Mesenchymal stem cell (in vitro differentiated cells and primary cell): ENCODE results near the gene CREBL2.
"Not testable (repeated sequence)": the region's sequence is repeated elsewhere in the genome, so short reads cannot be mapped to it uniquely, and the experiment has no call there.

Source experiments
- DNase-seq: peaks from one replicate; pipeline ENCODE4 v3.0.0-alpha.2; 2013
- H2AFZ ChIP-seq: one replicate; pipeline ENCODE4 v1.6.1; 2013; ENCODE audit warnings: low read depth, mild to moderate bottlenecking, control low read depth, inconsistent platforms, low read length, moderate library complexity
- H2AK5ac ChIP-seq: 2 replicates; pipeline ENCODE4 v1.6.1; 2013; ENCODE audit warnings: low read length, moderate library complexity, mild to moderate bottlenecking, inconsistent platforms; ENCODE audit not compliant: severe bottlenecking
- H2BK120ac ChIP-seq: one replicate; pipeline ENCODE4 v1.6.1; 2013; ENCODE audit warnings: low read depth, mild to moderate bottlenecking, inconsistent platforms, low read length, moderate library complexity
- H2BK12ac ChIP-seq, 2 experiments: one replicate each; pipeline ENCODE4 v1.6.1; 2013; ENCODE audit warnings: inconsistent platforms in 2 of 2, low read length in 2 of 2, mild to moderate bottlenecking in 2 of 2, moderate library complexity in 2 of 2, control low read depth in 1 of 2
- H2BK15ac ChIP-seq: one replicate; pipeline ENCODE4 v1.6.1; 2013; ENCODE audit warnings: mild to moderate bottlenecking, low read depth, inconsistent platforms; ENCODE audit not compliant: poor library complexity, severe bottlenecking
- H2BK5ac ChIP-seq: 2 replicates; pipeline ENCODE4 v1.6.1; 2013; ENCODE audit warnings: low read depth, mild to moderate bottlenecking, low read length, control low read depth, inconsistent platforms; ENCODE audit not compliant: poor library complexity, severe bottlenecking
- H3K14ac ChIP-seq, 2 experiments: one replicate each; pipeline ENCODE4 v1.6.1; 2013; ENCODE audit warnings: inconsistent platforms in 2 of 2, low read length in 2 of 2, control low read depth in 1 of 2, mild to moderate bottlenecking in 1 of 2, moderate library complexity in 1 of 2
- H3K18ac ChIP-seq, 2 experiments: one replicate each; pipeline ENCODE4 v1.6.1; 2013; ENCODE audit warnings: inconsistent platforms in 2 of 2, low read length in 2 of 2, control low read depth in 1 of 2, low read depth in 1 of 2, mild to moderate bottlenecking in 1 of 2
- H3K23ac ChIP-seq, 2 experiments: one replicate each; pipeline ENCODE4 v1.6.1; 2013; ENCODE audit warnings: inconsistent platforms in 2 of 2, low read length in 2 of 2, mild to moderate bottlenecking in 2 of 2, moderate library complexity in 2 of 2, control low read depth in 1 of 2
- H3K27ac ChIP-seq: 2 replicates; pipeline ENCODE4 v1.5.1; 2013; ENCODE audit warnings: mild to moderate bottlenecking, moderate library complexity, low read length, control low read depth, inconsistent platforms; ENCODE audit not compliant: poor library complexity, severe bottlenecking
- H3K27me3 ChIP-seq, 2 experiments: 2 replicates each; pipeline versions ENCODE4 v1.6.1 to v1.7.0; 2013; ENCODE audit warnings: low read length in 2 of 2, mild to moderate bottlenecking in 2 of 2, moderate library complexity in 2 of 2, control low read depth in 1 of 2, inconsistent platforms in 1 of 2; ENCODE audit not compliant: control insufficient read depth in 1 of 2, insufficient read depth in 1 of 2
- H3K36me3 ChIP-seq, 2 experiments: 2 replicates each; pipeline versions ENCODE4 v1.6.1 to v1.7.0; 2013; ENCODE audit warnings: low read length in 2 of 2, control low read depth in 1 of 2, inconsistent platforms in 1 of 2, low read depth in 1 of 2, mild to moderate bottlenecking in 1 of 2; ENCODE audit not compliant: insufficient read depth in 2 of 2, control insufficient read depth in 1 of 2
- H3K4ac ChIP-seq, 2 experiments: one replicate each; pipeline ENCODE4 v1.6.1; 2013; ENCODE audit warnings: inconsistent platforms in 2 of 2, low read length in 2 of 2, mild to moderate bottlenecking in 2 of 2, moderate library complexity in 2 of 2, control low read depth in 1 of 2, low read depth in 1 of 2
- H3K4me1 ChIP-seq: 2 replicates; pipeline ENCODE4 v1.6.1; 2013; ENCODE audit warnings: low read depth, low read length, control low read depth; ENCODE audit not compliant: control insufficient read depth, insufficient read depth
- H3K4me2 ChIP-seq: 2 replicates; pipeline ENCODE4 v1.6.1; 2013; ENCODE audit warnings: low read length, mild to moderate bottlenecking, inconsistent platforms; ENCODE audit not compliant: poor library complexity, severe bottlenecking
- H3K4me3 ChIP-seq, 2 experiments: 2 replicates each; pipeline versions ENCODE4 v1.5.1 to v1.7.0; 2013; ENCODE audit warnings: low read length in 2 of 2, mild to moderate bottlenecking in 2 of 2, control low read depth in 1 of 2, low read depth in 1 of 2; ENCODE audit not compliant: insufficient read depth in 1 of 2
- H3K79me1 ChIP-seq: replicated peaks from 2 replicates; pipeline ENCODE4 v1.6.1; 2013; ENCODE audit warnings: mild to moderate bottlenecking, control low read depth, low read length, inconsistent platforms; ENCODE audit not compliant: poor library complexity, severe bottlenecking
- H3K9ac ChIP-seq: 2 replicates; pipeline ENCODE4 v1.7.0; 2013; ENCODE audit warnings: mild to moderate bottlenecking, low read length, moderate library complexity
- H3K9me3 ChIP-seq: 2 replicates; pipeline ENCODE4 v1.7.0; 2013; ENCODE audit warnings: mild to moderate bottlenecking, low read length; ENCODE audit not compliant: control insufficient read depth
- H4K8ac ChIP-seq: one replicate; pipeline ENCODE4 v1.6.1; 2013; ENCODE audit warnings: inconsistent platforms, mild to moderate bottlenecking, low read length, moderate library complexity
- H4K91ac ChIP-seq: one replicate; pipeline ENCODE4 v1.6.1; 2013; ENCODE audit warnings: mild to moderate bottlenecking, low read length, inconsistent platforms
- WGBS: methylation state at CpG from one replicate; pipeline ENCODE4 v1.1.7; 2013; ENCODE audit warnings: mixed read lengths; 5-methylcytosine and 5-hydroxymethylcytosine counted together

Gene CREBL2

DNA sequence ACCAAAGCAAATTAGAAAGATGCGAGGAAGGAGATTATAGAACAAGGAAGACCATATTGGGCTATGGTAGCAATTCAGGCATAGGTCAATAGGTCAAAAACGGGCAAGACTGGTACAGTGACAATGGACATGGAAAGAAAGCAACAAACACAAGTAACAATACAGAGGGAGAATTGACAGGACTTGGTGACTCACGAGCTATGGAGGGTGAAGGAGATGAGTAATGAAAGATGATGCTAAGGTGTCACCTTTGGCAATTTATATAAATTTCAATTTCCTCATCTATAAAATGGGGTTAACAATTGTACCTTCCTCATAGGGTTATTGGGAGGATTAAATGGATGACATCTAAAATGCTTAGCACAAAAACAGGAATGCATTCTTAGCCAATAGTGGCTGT, 33.9 kb upstream of the CREBL2 start:
- H3K9me3 ChIP-seq = no peaks in the 10 kb centered on the region
- H3K4ac ChIP-seq = no peak overlapping the region
- H3K27ac ChIP-seq = no peak overlapping the region
- no peak overlapping the region for H2BK5ac ChIP-seq
- no peak overlapping the region for H2BK120ac ChIP-seq
- no peak overlapping the region for H2AK5ac ChIP-seq
- no peak for DNase-seq
- WGBS = 88% methylated on average over 2 of the region's 3 CpGs
- H3K9ac ChIP-seq = no peak overlapping the region
- no peak overlapping the region for H3K4me2 ChIP-seq
- H3K4me3 ChIP-seq = no peak overlapping the region
- H3K14ac ChIP-seq = no peak overlapping the region
- H3K18ac ChIP-seq = no peak overlapping the region
- H2AFZ ChIP-seq = no peak overlapping the region
- H3K4me1 ChIP-seq = no peaks in the 10 kb centered on the region
- no peaks in the 10 kb centered on the region for H3K27me3 ChIP-seq
- no peak overlapping the region for H2BK12ac ChIP-seq
- no peak overlapping the region for H4K91ac ChIP-seq
- no peaks in the 10 kb centered on the region for H3K79me1 ChIP-seq
- H4K8ac ChIP-seq = no peak overlapping the region
- no peaks in the 10 kb centered on the region for H3K36me3 ChIP-seq
- no peak overlapping the region for H2BK15ac ChIP-seq
- no peak overlapping the region for H3K23ac ChIP-seq

DNA sequence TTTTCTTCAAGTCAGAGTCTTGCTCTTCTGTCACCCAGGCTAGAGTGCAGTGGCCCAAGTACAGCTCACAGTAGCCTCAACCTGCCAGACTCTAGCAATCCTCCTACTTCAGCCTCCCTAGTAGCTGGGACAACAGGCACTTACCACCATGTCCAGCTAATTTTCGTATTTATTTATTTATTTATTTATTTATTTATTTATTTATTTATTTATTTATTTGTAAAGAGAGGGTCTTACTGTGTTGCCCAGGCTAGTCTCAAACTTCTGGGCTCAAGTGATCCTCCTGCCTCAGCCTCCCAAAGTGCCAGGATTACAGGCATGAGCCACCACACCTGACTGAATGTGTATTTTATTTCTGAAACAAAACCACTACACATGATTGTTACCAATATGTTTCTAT, 31.0 kb upstream of the CREBL2 start:
- WGBS = no CpG with 5 or more reads among the region's 1 CpG
- H3K79me1 ChIP-seq, DNase-seq, H2BK12ac ChIP-seq, H3K27me3 ChIP-seq, H3K4me3 ChIP-seq, H2AFZ ChIP-seq, H3K18ac ChIP-seq, H2BK15ac ChIP-seq, H3K27ac ChIP-seq, H3K36me3 ChIP-seq, H2AK5ac ChIP-seq, H3K9ac ChIP-seq, H3K4me2 ChIP-seq, H3K4ac ChIP-seq, H3K14ac ChIP-seq, H3K9me3 ChIP-seq, H4K91ac ChIP-seq, H3K4me1 ChIP-seq, H2BK120ac ChIP-seq, H2BK5ac ChIP-seq, H4K8ac ChIP-seq, H3K23ac ChIP-seq: not testable (repeated sequence)

DNA sequence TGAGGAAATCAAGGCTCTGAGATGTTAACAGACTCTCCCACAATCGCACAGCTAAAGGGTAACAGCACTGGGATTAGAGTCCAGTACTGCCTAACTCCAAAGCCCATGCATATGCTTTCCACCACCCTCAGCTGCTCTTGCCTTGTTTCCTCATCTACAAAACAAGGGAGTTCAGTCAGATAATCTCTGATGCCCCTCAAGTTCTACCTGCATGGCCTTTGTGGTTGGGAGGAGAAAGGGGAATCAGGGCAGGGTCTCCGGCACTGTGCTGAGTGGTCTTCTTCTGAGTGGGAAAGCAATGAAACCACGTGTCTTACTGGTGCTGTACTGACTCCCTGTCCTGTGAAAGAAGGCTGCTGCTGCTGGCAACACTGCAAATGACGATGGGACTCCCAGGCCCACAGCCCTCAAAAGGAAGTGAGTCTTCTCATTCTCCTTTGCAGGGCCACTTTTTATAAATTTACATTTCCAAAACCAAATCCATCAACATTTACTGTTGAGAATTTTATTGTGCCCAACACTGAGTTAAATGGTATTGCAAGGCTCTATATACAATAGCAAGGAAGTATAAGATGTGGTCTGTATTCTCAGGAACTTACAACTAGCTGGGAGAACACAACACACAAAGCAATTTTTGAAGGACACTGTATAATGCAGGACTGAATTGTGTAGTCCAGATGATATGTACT, 29.3 kb upstream of the CREBL2 start:
- Histone ChIP-seq H2BK15ac (no peak overlapping the region), H2BK5ac (no peak overlapping the region), H3K4me3 (no peak overlapping the region), H3K23ac (no peak overlapping the region), H4K8ac (no peak overlapping the region), H2BK120ac (no peak overlapping the region), H2AK5ac (no peak overlapping the region), H3K9me3 (no peaks in the 10 kb centered on the region), H3K4me2 (no peak overlapping the region), H2AFZ (no peak overlapping the region), H2BK12ac (no peak overlapping the region), H3K4me1 (no peaks in the 10 kb centered on the region), H3K4ac (no peak overlapping the region), H3K18ac (no peak overlapping the region), H3K79me1 (no peaks in the 10 kb centered on the region), H3K27me3 (peaks cover 0 to 6% of the 10 kb centered on the region in 2 experiments), H4K91ac (no peak overlapping the region), H3K27ac (no peak overlapping the region), H3K14ac (no peak overlapping the region), H3K9ac (no peak overlapping the region), H3K36me3 (no peaks in the 10 kb centered on the region)
- 71% methylated on average over 4 of the region's 4 CpGs for WGBS
- DNase-seq = no peak

DNA sequence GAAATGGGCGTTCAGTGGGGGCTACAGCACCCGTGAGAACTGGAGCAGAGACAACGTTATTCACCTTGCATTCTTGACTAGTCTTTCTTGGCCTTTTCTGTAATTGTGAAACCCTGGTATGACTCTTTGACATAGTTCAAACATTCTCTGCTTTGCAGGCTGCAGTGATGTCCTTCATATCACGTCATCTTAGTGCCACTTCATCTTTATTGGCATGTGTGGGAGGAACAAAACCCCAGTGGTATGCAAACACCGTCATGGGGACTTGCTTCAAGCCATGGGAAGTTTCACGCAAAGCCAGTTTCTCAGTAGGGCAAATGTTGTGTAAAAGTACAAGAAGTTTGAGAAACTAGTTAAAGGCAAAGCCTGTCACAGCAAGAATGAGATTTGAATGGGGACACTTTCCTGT, 28.8 kb upstream of the CREBL2 start:
- Histone ChIP-seq H3K9ac (no peak overlapping the region), H2BK12ac (no peak overlapping the region), H3K9me3 (no peaks in the 10 kb centered on the region), H3K14ac (no peak overlapping the region), H2BK120ac (no peak overlapping the region), H4K8ac (no peak overlapping the region), H3K27me3 (peaks cover 0 to 6% of the 10 kb centered on the region in 2 experiments), H3K36me3 (no peaks in the 10 kb centered on the region), H3K27ac (no peak overlapping the region), H2BK5ac (no peak overlapping the region), H3K4ac (no peak overlapping the region), H2AFZ (no peak overlapping the region), H3K18ac (no peak overlapping the region), H3K4me2 (no peak overlapping the region), H2BK15ac (no peak overlapping the region), H3K4me3 (no peak overlapping the region), H3K79me1 (no peaks in the 10 kb centered on the region), H3K4me1 (no peaks in the 10 kb centered on the region), H3K23ac (no peak overlapping the region), H4K91ac (no peak overlapping the region), H2AK5ac (no peak overlapping the region)
- 89% methylated on average over 6 of the region's 6 CpGs for WGBS
- DNase-seq = peak; percentile 11
